Limb (tissue), 2 donors: Measurements from ENCODE around the gene FAM200C.

Experiments used
- DNase-seq, 2 donors: peaks; one replicate each; pipeline ENCODE4 v3.0.0-alpha.2; 2016; ENCODE audit errors: extremely low spot score in 2 of 2

The FAM200C gene

DNA sequence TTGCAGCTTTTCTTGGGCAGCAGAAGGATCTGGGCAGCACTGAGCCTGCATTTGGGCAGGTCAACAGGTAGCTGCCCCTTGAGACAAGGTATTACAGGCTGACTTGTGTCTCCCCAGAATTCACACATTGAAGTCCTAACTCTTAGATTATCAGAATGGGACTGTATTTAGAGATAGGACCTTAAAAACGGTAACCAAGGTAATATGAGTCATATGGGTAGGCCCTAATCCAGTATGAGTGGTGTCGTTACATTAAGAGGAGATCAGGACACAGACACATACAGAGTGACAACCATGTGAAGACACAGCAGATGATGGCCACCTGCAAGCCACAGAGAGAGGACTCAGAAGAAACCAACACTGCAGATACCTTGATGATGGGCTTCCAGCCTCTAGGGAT lies 32.6 kb downstream of the FAM200C start:
- DNase-seq, result no peak

DNA sequence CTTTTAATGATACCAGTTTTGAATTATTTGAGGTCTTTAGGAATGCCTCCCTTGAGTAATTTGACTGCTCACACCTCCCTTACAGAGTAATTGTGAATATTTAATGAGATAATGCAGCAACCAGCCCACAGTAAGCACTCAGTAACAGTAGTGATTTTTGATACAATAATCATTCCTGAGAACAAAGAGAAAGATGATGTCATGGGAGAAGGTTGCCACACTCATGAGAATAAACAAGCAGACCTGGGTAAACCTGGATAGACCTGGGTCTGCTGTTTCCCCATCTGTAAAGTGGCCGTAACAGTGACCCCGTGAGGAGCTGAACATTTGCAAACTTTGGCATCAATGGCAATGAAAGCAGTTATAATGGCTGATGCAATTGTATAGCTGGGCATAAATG lies 33.6 kb downstream of the FAM200C start:
- no peak for DNase-seq

DNA sequence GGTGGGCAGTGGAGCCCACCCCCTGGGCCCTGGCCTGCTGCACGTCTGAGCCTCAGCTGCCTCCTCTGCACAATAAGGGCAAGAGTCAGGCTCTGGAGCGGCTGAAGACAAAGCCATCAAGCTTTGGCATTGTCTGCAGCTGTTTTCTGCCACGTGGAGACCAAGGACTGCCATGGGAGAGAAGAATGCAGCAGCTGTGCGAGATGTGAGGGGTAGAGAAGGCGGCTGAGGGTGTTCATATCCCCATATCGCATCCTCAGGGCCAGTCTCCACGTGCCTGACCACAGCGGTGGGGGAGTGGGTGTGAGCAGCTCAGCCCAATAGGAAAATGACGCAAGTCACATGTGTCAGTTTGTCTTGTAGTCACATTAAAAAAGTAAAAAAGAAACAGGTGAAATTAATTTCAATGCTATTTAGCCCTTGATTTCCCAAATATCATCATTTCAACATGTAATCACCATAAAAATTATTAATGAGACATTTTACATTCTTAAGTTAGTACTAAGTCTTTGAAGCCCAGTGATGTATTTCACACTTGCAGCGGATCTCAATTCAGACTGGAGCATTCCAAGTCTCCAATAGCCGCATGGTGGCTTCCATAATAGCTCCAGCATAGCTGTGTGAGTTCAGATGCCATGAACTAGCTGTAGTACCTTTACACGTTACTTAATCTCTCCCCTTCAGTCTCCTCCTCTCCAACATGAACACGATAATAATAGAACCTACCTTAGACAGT lies 36.0 kb downstream of the FAM200C start:
- DNase-seq, result peak; percentile 66 to 71

DNA sequence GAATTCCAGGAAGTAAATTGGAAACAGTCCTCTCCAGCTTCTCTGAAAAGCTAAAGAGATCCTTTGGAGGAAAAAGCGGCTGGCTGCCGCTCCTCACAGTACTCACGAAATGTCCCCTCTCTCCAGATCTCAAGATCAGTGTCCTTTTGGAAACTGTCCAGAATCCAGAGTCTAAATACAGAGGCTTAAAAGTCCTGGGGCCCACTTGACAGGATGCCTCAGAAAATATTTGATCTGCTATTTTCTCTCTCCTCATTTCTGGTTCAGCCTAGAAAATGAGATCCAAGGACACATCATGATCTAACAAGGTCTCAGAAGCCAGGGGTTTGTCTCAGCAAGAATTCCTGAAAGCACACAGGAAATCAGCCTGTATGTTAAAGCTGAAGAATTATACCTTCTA lies 36.6 kb downstream of the FAM200C start:
- peak in 1 of 2 donors; percentile 80 for DNase-seq

DNA sequence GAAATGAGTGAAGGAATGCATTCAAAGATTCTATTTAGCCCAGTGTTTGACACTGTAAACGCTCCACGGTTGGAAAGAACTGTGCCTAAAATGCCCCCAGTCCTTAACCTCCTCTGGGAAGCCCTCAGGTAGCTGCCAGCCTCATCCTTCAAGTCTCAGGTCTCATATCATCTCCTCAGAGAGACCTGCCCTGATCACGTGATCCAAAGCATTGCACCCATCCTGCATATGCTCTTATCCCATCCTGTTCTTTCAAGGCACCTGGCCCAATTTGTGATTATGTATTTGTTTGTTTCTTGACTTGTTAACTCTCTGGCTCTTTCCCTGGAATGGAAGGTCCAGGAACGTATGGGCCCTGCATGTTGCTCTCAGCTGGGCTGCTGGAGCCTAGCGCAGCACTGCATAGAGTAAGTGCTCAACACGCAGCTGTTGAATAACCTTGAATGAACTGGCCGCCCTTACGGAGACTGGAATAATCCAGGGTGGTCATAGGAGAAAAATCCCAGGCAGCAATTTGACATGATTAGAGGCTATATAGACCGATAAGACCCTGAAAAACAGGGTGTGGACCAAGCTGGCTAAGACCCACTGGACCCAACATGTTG lies 38.1 kb downstream of the FAM200C start:
- DNase-seq, result no peak

DNA sequence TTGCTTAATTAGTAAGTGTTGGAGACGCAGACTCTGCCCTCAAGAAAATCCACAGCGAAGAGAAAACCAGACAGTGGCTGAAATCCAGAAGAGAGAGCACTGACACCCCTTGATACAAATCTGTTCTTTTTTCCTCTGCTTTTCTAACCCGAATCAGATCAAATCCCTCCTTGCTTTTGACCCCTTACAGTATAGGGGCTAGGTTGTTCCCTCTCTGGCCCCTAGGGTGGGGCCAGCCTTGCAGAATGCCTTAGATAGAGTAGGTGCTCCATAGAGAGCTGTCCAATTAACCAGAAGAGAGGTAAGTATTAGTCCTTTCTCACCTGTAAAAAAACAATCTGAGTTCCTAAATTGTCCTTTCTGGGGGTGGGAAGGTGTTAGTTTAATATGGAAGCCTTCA lies 39.5 kb downstream of the FAM200C start:
- DNase-seq, result no peak

DNA sequence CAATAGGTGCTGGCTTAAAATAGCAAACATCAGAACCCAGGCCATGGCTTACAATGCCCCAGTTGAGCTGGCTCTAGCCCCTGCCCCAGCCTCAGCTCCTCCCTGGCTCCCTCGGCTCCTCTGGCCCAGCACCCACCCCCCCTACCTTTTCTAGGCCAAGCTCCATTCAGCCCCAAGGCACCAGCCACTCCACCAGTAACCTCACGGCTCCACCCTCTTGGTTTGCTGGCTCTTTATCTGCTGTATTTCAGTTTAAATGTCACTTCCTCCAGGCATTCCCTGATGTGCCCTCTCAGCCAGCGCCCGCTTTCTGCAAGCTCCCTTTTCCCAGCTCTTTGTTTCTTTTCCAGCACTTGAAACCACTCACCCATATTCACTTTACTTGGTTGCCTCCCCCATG lies 40.0 kb downstream of the FAM200C start:
- DNase-seq, result no peak

DNA sequence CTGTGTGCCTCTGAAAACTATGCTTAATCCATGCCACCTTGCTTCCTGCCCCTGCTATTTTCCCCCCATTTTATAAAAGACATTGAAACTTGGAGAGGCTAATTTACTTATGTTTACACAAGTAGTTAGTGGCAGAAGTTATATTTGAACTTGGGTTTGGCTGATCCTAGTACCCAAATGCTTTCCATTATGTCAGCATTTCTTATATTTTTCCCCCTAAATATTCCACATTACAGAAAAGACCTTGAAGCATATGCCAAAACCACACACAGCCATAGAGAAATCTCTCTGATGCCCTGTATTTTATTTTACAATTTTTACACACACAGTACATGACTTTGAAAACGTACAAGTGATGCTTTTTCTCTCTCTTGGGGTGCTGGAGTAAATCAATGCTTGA lies 40.6 kb downstream of the FAM200C start:
- no peak for DNase-seq

DNA sequence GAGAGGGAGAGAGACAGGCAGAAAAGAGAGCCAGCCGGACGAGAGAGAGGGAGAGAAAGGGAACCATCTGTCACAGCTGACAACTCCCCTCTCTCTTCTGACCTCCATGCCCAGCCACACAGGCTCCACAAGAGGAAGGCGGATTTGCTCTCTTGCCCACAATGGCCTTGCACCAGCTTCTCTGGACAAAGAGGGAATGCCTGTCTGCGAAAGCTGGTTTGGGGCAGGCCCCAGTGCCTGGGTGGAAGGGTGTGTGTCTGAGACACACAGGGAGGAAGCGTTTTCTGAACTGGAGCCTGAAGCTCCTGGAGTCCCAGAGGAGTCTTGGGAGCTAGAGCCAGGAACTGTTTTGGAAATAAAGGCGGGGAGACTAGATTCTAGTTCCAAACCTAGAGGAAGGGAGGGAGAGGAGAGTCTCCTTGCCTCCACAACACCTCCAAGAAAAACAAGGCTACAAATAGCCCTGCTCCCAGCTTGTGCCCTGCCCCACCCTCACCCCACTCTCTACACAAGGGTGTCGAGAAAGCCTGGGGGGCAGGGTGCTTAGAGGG lies 41.9 kb downstream of the FAM200C start:
- DNase-seq, result peak in 1 of 2 donors; percentile 53

DNA sequence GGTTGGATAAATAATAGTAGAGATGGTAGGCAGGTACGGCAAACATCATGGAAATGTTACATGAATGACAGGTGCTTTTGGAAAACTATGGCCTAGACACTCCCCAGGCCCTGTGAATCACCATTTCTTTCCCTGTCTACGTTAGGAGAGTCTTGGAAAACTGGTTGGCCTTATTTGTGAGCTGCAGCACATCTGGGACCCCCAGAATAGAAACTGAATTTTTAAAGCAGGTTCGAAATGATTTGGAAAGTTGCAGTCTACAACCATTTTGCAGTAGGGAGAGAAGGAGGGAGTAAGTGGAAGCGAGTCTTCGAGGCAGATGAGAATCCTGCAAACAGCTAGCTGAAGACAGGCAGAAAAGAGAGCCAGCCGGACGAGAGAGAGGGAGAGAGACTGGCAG lies 42.5 kb downstream of the FAM200C start:
- no peak for DNase-seq

DNA sequence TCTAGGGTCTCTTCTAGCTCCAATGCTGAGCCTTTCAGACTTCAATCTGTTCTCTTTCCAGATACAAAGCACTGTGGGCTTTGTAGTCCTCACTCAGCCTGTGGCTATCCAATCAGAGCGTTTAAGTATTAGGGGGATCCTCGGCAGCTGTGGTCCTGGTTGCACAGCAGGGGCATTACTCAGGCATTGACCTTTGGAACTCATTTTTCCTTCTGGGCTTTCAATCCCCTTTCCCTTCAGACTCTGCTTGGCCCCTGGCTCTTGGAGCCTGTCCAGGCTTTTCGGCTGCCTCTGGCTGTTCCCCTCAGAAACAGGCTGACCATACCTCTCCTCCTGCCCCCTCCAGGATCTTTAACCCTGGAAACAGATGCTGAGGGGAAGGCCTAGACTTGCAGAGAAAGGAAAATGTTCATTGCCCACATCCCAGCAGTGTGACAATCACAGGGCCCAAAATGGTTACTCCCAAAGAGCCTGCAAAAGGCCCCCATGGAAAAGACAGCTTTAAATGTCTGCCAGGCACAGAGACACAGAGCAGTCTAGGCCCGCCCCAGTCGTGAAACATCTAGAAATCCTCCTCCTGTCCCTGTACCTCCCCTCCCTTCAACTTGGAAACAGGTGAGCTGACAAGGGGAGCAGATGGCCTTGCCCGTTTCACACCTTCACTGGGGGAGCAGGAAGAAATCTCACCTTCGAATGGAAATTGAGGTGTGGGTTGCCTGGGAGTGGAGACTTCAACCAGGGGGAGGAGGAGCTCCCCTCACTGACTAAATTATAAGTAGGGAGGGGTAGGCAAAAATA lies 43.1 kb downstream of the FAM200C start:
- DNase-seq, result no peak

DNA sequence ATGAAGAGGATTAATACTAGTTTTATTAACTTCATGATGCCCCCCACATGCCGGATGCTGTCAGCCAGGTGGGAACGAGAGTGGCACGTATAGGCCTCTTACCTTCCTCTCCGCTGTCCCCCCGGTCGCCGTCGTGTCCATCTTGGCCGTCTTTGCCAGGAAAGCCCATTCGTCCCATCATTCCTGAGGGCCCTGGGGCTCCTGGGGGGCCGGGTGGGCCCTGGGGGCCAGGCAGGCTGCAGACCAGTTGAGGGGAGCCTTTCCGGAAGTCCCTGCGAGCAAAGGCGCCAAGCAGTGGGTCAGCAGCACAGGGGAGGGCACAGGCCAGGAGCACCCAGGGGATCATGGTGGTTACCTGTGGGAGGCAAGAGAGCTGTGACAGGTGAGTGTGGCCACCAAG lies 45.2 kb downstream of the FAM200C start:
- DNase-seq, result no peak

DNA sequence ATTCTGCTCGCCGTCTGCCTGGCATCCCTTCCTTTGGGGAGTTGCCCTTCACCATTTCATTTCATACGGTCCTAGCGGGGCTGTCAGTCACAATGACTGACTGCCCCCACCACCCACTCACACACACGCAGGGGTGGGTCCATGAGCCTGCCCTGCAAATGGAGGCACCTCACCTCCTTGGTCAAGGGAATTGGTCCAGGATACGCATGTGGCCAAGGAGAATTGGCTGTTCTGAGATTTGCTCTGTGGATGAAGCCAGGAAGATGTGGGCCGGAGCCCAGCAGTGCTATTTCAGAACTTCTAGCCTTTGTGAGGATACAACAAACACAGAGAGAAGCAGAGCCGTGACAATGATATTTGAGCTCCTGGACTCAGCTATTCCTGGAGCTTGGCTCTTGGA lies 46.5 kb downstream of the FAM200C start:
- DNase-seq, result no peak

DNA sequence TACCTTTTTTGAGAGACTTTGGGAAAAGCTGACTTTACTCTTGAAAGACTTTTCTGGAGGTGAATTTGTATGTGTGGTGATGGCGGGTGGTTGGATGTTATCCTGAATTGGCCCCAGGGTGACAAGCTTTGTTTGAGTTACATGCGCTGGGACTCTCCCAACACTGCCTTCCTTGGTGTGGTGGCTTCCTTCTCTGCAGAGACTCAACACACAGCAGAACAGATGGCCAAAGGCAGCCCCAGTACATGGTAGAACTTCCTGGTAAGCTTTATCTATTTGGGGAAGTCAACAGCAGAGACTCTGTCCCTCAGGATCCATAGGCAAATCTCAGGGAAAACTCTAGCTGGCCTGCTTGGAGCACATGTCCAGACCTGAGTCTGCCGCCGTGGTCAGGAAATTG lies 47.5 kb downstream of the FAM200C start:
- no peak for DNase-seq

DNA sequence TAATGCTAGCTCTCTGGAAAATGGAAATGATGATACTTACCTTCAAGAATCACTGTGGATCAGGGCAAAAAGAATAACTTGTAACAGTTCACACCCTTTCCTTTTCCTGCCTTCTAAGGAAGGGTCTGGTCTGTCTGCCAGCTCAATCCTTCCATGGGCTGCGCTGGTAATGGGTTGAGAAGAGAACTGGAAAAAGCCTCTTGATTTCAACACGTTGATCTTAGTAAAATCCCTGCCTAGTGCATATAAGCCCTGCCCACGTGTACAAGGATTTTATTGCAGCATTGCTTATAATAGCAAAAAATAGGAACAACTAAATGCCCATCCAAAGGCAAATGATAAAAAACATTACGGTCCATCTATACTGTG lies 49.9 kb downstream of the FAM200C start:
- no peak for DNase-seq

DNA sequence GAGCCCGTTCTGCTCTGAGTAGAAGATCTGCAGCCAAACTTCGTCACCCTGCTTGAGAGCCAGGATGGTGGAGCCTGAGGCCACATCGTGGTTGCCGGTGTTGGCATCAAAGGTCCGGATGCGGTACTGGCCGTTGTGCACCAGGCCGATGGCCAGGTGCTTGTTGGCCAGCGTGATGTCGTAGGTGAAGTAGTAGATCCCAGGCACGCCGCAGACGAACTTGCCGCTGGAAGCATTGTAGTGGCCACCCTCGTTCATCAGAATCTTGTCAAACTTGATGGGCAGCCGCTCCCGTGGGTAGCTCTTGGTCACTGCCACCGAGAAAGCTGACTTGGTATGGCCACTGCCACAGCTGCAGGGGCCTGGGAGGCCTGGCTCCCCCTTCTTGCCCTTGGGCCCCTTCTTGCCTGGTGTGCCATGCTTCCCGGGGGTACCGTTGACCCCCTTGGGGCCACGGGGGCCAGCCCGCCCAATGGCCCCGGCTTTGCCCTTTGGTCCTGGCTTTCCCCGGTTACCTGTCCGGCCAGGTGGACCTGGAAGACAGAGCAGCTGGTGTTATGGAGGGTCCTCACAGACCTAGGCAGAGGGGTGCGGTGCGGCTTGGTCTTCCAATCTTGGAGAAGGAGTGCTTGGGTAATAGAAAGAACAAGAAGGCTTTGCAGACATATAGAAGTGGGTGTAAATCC lies 50.5 kb downstream of the FAM200C start:
- DNase-seq, result no peak

DNA sequence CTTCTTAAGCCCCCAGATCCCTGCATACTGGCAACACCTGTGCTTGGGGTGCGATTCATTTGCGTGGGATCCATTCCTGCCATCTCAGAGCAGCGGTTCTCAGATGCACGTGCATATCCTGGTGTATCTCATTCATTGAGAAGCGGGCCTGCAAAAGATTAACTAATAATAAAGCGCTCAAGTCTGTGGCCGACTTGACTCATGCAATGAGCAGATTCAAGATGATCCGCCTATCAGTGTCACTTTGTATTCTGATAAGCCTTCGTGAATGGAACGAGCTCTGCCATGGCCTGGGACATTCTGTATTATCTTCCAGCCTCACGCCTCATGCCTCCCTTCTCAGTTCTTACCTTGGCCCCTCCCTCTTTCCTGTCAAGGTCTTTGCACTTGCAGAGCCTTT lies 51.8 kb downstream of the FAM200C start:
- DNase-seq, result no peak

DNA sequence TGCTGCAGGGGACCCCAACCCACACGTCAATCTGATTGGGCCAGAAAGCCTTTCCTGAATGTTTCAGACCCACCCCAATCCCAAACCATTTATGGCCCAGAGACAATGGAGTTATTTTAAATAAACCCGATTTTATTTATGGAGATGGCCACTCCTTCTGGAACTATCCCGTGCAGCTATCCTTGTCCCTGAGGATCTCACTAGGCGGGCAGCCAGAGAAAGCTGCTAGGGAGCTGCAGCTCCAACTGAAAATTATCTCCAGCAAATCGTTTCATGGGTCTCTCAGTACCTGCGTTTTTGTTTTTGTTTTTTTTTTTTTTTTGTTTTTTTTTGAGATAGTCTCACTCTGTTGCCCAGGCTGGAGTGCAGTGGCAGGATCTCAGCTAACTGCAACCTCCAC lies 52.4 kb downstream of the FAM200C start:
- no peak for DNase-seq
